PC-9 (cell line): ENCODE results near the gene ADAT3. TPM values are rescaled to one million over a fixed set of nuclear protein-coding genes. Genes with fewer than 3 reads are reported as not detected.

Experiments used
- BruUV-seq: library from RNA; stranded (reverse); fragments of 400-500 nt; replicated peaks from 2 replicates; lab custom pipeline; 2021; lab: Mats Ljungman, UMichigan
- CTCF ChIA-PET: fragments of 300-600 bp; sonication (Branson Sonifier 250); formaldehyde crosslinking; loops from one replicate; lab custom pipeline; 2022; ENCODE audit warnings: antibody characterized with exemption; lab: Charles Lee
- POLR2A ChIA-PET: fragments of 300-600 bp; sonication (Branson Sonifier 250); formaldehyde crosslinking; loops from one replicate; lab custom pipeline; 2022; ENCODE audit warnings: antibody characterized with exemption; ENCODE audit not compliant: unreplicated experiment; lab: Charles Lee
- DNase-seq, 2 experiments: peaks; one replicate each; pipeline versions ENCODE4 v3.0.0 to v3.0.0-alpha.2; 2015 to 2022; ENCODE audit warnings: mixed read lengths in 1 of 2
- H2AFZ ChIP-seq: fragments of 200-600 bp; sonication (generic); 2 replicates; pipeline ENCODE4 v1.8.1; 2017; ENCODE audit warnings: antibody characterized with exemption
- H3F3A ChIP-seq: fragments of 200-600 bp; sonication (generic); 2 replicates; pipeline ENCODE4 v1.8.1; 2017; ENCODE audit warnings: antibody characterized with exemption, mild to moderate bottlenecking, low read depth; ENCODE audit not compliant: insufficient read depth
- H3K27ac ChIP-seq: fragments of 200-600 bp; sonication (generic); 2 replicates; pipeline ENCODE4 v1.6.1; 2016; ENCODE audit warnings: mixed run types
- H3K27me3 ChIP-seq: fragments of 200-600 bp; sonication (generic); 2 replicates; pipeline ENCODE4 v1.6.1; 2016; ENCODE audit warnings: low read depth, mixed run types; ENCODE audit not compliant: insufficient read depth
- H3K36me3 ChIP-seq: fragments of 200-600 bp; sonication (generic); 2 replicates; pipeline ENCODE4 v1.6.1; 2016; ENCODE audit warnings: low read depth, mixed run types
- H3K4me1 ChIP-seq: fragments of 200-600 bp; sonication (generic); replicated peaks from 2 replicates; pipeline ENCODE4 v1.6.1; 2016; ENCODE audit warnings: mixed run types; ENCODE audit not compliant: insufficient read depth
- H3K4me2 ChIP-seq: fragments of 200-600 bp; sonication (generic); 2 replicates; pipeline ENCODE4 v1.6.1; 2017; ENCODE audit warnings: mixed run types
- H3K4me3 ChIP-seq: fragments of 200-600 bp; sonication (generic); 2 replicates; pipeline ENCODE4 v1.6.1; 2016; ENCODE audit warnings: mixed run types
- H3K79me2 ChIP-seq: fragments of 200-600 bp; sonication (generic); 2 replicates; pipeline ENCODE4 v1.6.1; 2017; ENCODE audit warnings: low read depth, mixed run types
- H3K9me2 ChIP-seq: fragments of 200-600 bp; sonication (generic); 2 replicates; pipeline ENCODE4 v1.8.1; 2017; ENCODE audit warnings: mild to moderate bottlenecking; ENCODE audit not compliant: insufficient read depth
- H3K9me3 ChIP-seq: fragments of 200-600 bp; sonication (generic); 2 replicates; pipeline ENCODE4 v1.8.1; 2016; ENCODE audit warnings: low read depth; ENCODE audit not compliant: insufficient read depth
- H4K20me1 ChIP-seq: fragments of 200-600 bp; sonication (generic); 2 replicates; pipeline ENCODE4 v1.8.1; 2017; ENCODE audit not compliant: insufficient read depth
- EZH2 ChIP-seq: fragments of 200-600 bp; sonication (generic); IDR thresholded peaks from 2 replicates; pipeline ENCODE4 v1.8.0; 2017; ENCODE audit warnings: antibody characterized with exemption, low read depth
- intact Hi-C: fragments of 100-400 bp; cut with micrococcal nuclease; formaldehyde crosslinking; loops from one replicate; pipeline ENCODE4 v1.10.0; 2022; ENCODE audit not compliant: unreplicated experiment
- total RNA-seq: library from RNA; stranded (reverse); gene quantifications from 2 replicates; pipeline ENCODE4 v1.2.3, GENCODE V29; 2021
- TF ChIP-seq, protein P1 (sequence below): fragments of 200-600 bp; sonication (generic); conservative IDR thresholded peaks from 2 replicates; pipeline ENCODE4 v1.6.1; 2017; ENCODE audit warnings: mixed run types, antibody characterized with exemption, mild to moderate bottlenecking, moderate library complexity

ADAT3 gene
- total RNA-seq, 1 experiment from 2014 or later = 7.8 TPM

DNA sequence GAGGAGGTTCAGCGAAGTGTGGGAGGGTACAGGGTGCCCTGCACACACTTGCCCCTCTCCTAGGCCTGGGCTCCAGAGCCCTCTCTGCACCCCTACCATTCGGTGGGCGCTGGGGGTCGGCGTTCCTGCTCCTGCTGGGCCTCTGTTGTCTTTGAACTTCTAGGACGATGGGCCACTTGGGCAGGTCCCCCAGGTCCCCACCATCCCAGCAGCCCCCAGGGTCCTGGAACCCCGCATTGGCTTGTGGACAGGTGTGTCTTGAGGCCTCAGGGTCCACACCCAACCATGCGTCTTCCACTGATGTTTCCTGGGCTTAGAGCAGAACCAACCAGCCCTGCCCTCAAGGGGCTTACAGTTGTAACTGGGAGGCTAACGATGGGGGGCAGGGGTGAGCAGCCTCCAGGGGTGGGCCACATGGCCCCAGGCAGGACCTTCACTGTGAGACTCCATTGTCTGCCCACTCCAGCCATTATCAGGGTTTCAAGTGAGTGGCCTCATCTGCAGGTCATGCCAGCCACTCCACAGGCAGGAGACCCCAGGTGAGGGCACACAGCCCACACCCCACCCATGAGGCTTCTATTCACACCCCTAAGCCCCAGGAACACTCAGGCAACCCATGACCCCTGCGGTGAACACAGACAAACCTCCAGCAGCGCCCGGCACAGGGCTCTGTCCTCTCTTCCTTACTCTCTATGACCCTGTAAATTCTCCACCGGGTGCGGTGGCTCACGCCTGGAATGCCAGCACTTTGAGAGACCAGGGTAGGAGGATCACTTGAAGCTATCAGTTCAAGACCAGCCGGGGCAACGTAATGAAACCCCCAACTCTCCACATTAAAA, 39.8 kb upstream of the ADAT3 start:
- ChIA-PET POLR2A (no interaction called here), CTCF (interaction anchor here (0.9 kb wide), 1 partner anchor 32 kb away, joined by 4 read pairs; no protein-coding TSS in a partner anchor)
- Histone ChIP-seq H3K4me1 (peaks cover 7% of the 10 kb centered on the region; the same call in 1 of the 2 replicates), H3F3A (no peaks in the 10 kb centered on the region), H3K79me2 (peaks cover 22% of the 10 kb centered on the region), H3K4me3 (peak overlapping the region; percentile 78; the same call in 1 of the 2 replicates), H3K9me2 (no peaks in the 10 kb centered on the region), H4K20me1 (peaks cover 16% of the 10 kb centered on the region), H3K4me2 (peak overlapping the region; percentile 87), H3K36me3 (no peaks in the 10 kb centered on the region), H3K27me3 (no peaks in the 10 kb centered on the region), H3K27ac (peak overlapping the region; percentile 83; the same call in 1 of the 2 replicates), H2AFZ (no peak overlapping the region), H3K9me3 (no peaks in the 10 kb centered on the region)
- TF ChIP-seq, protein P1, sequence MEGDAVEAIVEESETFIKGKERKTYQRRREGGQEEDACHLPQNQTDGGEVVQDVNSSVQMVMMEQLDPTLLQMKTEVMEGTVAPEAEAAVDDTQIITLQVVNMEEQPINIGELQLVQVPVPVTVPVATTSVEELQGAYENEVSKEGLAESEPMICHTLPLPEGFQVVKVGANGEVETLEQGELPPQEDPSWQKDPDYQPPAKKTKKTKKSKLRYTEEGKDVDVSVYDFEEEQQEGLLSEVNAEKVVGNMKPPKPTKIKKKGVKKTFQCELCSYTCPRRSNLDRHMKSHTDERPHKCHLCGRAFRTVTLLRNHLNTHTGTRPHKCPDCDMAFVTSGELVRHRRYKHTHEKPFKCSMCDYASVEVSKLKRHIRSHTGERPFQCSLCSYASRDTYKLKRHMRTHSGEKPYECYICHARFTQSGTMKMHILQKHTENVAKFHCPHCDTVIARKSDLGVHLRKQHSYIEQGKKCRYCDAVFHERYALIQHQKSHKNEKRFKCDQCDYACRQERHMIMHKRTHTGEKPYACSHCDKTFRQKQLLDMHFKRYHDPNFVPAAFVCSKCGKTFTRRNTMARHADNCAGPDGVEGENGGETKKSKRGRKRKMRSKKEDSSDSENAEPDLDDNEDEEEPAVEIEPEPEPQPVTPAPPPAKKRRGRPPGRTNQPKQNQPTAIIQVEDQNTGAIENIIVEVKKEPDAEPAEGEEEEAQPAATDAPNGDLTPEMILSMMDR = no peak
- TF ChIP-seq EZH2 = no peak
- no TSS peak for BruUV-seq
- intact Hi-C loops = loop anchor here (2.0 kb wide), 1 partner anchor 39 kb away; the partner anchor contains the start of genes ADAT3 and SCAMP4
- no peak for DNase-seq

DNA sequence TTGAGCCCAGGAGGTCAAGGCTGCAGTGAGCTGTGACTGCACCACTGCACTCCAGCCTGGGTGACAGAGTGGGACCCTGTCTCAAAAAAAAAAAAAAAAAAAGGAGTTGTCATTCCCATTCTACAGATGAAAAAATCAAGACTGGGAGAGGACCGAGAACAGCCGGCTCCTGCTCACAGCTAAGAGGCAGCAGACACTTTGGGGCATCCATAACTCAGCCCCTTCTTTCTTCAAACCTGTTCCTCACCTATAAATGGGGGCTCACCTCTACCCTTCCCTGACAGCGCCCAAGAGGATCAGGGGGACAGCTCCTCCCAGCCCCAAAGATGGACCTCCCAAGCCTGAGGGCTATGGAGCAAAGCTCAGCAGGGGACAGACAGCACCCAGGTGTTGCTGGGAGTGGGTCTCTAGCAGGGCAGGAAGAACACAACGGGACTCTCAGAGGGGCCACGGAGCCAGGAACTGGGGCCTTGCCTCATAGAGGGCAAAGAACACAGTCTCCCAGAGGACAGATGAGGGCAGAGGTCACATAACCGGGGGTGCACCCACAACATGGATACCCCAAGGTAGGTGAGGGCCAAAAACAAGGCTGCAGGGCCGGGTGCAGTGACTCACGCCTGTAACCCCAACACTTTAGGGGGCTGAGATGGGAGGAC, 38.4 kb upstream of the ADAT3 start:
- CTCF ChIA-PET = no interaction called here
- DNase-seq = no peak
- intact Hi-C loops = no loop called here

DNA sequence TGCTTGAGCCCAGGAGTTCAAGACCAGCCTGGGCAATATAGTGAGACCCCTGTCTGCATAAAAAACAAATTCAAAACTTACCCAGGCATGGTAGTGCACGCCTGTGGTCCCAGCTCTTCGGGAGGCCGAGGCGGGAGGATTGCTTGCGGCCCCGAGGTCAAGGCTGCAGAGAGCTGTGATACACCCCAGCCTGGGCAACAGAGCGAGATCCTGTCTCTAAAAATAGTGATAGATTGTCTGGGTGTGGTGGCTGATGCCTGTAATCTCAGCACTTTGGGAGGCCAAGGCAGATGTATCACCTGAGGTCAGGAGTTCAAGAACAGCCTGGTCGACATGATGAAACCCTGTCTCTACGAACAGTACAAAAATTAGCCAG, 37.9 kb upstream of the ADAT3 start:
- H3K4me1 ChIP-seq = no peaks in the 10 kb centered on the region
- POLR2A ChIA-PET = no interaction called here
- BruUV-seq = no TSS peak
- intact Hi-C loops = no loop called here
- H3K36me3 ChIP-seq = no peaks in the 10 kb centered on the region
- no peak overlapping the region for H3K27ac ChIP-seq
- H3K4me3 ChIP-seq = no peak overlapping the region
- H3K4me2 ChIP-seq = no peak overlapping the region
- CTCF ChIA-PET = no interaction called here
- no peak overlapping the region for H2AFZ ChIP-seq
- H4K20me1 ChIP-seq = no peaks in the 10 kb centered on the region; the same call in 1 of the 2 replicates
- H3F3A ChIP-seq = no peaks in the 10 kb centered on the region
- no peaks in the 10 kb centered on the region for H3K27me3 ChIP-seq
- no peaks in the 10 kb centered on the region for H3K9me2 ChIP-seq
- no peaks in the 10 kb centered on the region for H3K9me3 ChIP-seq
- TF ChIP-seq, protein P1 = no peak
- TF ChIP-seq EZH2 = no peak
- peaks cover 5% of the 10 kb centered on the region for H3K79me2 ChIP-seq
- DNase-seq = no peak

More for the DNA sequence above, 38.4 kb upstream of the ADAT3 start:
- Histone ChIP-seq H3K4me3 (no peak overlapping the region), H3K79me2 (peaks cover 8% of the 10 kb centered on the region), H3K4me2 (no peak overlapping the region), H3F3A (no peaks in the 10 kb centered on the region), H3K9me3 (no peaks in the 10 kb centered on the region), H3K36me3 (no peaks in the 10 kb centered on the region), H3K27me3 (no peaks in the 10 kb centered on the region), H3K27ac (no peak overlapping the region), H3K4me1 (no peaks in the 10 kb centered on the region), H3K9me2 (no peaks in the 10 kb centered on the region), H4K20me1 (peaks cover 2% of the 10 kb centered on the region), H2AFZ (no peak overlapping the region)
- no peak for TF ChIP-seq EZH2
- TF ChIP-seq, protein P1 = no peak
- POLR2A ChIA-PET = no interaction called here
- no TSS peak for BruUV-seq
